ENCODE data around the gene MYO5A. TPM values are rescaled to one million over a fixed set of nuclear protein-coding genes. Genes with fewer than 3 reads are reported as not detected.

The MYO5A gene
- polyA plus RNA-seq, 3 donors, result 6.9 to 33.5 (median 16.6) TPM

DNA sequence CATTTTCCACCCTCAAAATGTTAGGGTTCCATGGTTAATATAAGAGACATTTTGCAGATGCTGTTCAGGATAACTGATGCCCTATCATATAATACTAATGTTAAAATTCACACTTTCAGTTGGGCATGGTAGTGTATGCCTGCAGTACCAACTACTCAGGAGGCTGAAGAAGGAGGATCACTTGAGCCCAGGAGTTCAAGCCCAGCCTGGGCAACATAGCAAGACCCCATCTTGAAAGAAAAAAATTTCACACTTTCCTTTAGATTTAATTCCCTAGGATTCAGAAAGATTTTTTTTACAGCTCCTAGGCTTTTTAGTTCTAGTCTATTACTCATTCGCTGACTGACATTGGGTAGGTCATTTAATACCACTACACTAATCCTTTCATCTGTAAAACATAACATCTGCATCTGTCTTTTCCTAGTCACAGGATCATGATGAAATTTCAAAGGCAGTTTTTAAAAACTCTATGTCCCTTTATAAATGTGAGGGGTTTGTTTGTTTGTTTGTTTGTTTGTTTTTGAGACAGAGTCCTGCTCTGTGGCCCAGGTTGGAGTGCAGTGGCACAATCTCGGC is 103.7 kb downstream of the MYO5A start:
- WGBS (ENCODE audit: insufficient coverage), result 100% methylated on average over 1 of the region's 2 CpGs
- no peaks in the 10 kb centered on the region for H3K4me1 Mint-ChIP-seq
- no peak for DNase-seq
- Histone ChIP-seq H3K36me3 (replicated peaks in 1 of 2; ENCODE audit: control insufficient read depth in 1 of 2, insufficient read depth in 2 of 2, low read length in 2 of 2) (peaks cover 42 to 82% of the 10 kb centered on the region in 2 donors), H3K4me1 (ENCODE audit: control insufficient read depth in 1 of 2, insufficient read depth in 2 of 2, low read length in 2 of 2) (no peaks in the 10 kb centered on the region), H3K9me3 (replicated peaks in 1 of 2; ENCODE audit: control insufficient read depth in 1 of 2, insufficient read depth in 1 of 2, low read length in 2 of 2) (no peaks in the 10 kb centered on the region), H4K20me1 (ENCODE audit: insufficient read depth, low read length) (peaks cover 13% of the 10 kb centered on the region), H3K4me2 (replicated peaks; ENCODE audit: extremely low read depth, low read length, poor library complexity, severe bottlenecking) (no peak overlapping the region), H3K27ac (ENCODE audit: low read depth in 1 of 2, low read length in 2 of 2) (no peak overlapping the region), H2AFZ (ENCODE audit: insufficient read depth, low read depth, low read length, poor library complexity, severe bottlenecking) (no peak overlapping the region), H3K9ac (ENCODE audit: insufficient read depth, low read length, poor library complexity, severe bottlenecking) (no peak overlapping the region), H3K4me3 (replicated peaks in 1 of 3; ENCODE audit: low read depth in 2 of 3, low read length in 3 of 3) (no peak overlapping the region), H3K79me2 (ENCODE audit: insufficient read depth, low read length) (peaks cover under 1% of the 10 kb centered on the region), H3K27me3 (ENCODE audit: control insufficient read depth in 2 of 2, insufficient read depth in 2 of 2, low read length in 2 of 2) (no peaks in the 10 kb centered on the region)
- intact Hi-C loops (cut with micrococcal nuclease), result no loop called here
- H3K27ac Mint-ChIP-seq, result no peak overlapping the region
- no peaks in the 10 kb centered on the region for H3K27me3 Mint-ChIP-seq (ENCODE audit: low read depth in 3 of 3)
- H3K4me3 Mint-ChIP-seq, result no peak overlapping the region
- H3K36me3 Mint-ChIP-seq, result peaks cover 69 to 77% of the 10 kb centered on the region in 2 donors
- no peak for TF ChIP-seq CTCF (IDR thresholded peaks at IDR 0.05)
- no peaks in the 10 kb centered on the region for H3K9me3 Mint-ChIP-seq

DNA sequence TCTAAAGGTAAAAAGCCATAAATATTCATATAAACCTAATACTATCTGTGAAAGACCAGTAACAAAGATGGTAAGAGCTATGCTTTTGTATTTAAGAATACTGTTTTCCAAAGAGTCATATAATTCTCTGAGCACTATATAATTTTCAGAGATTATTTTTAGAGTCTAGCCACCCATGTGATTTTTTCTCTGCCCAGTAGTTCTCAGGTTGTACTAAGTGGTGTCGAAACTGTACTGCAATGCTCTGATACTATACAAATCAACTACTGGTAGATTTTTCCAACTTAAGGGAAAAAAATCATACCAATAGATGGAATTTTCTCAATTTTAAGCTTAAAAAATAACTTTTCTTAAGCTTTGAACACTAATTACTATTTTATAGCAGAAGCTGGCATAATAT is 104.8 kb downstream of the MYO5A start:
- DNase-seq, result no peak
- peaks cover under 1% of the 10 kb centered on the region for H3K4me1 Mint-ChIP-seq
- no peak overlapping the region for H3K4me3 ChIP-seq (replicated peaks in 1 of 3; ENCODE audit: low read depth in 2 of 3, low read length in 3 of 3)
- intact Hi-C loops (cut with micrococcal nuclease), result no loop called here
- no peak overlapping the region for H3K4me3 Mint-ChIP-seq
- H3K36me3 Mint-ChIP-seq, result peaks cover 61 to 71% of the 10 kb centered on the region in 2 donors
- no peaks in the 10 kb centered on the region for H3K79me2 ChIP-seq (ENCODE audit: insufficient read depth, low read length)
- H3K4me2 ChIP-seq (replicated peaks; ENCODE audit: extremely low read depth, low read length, poor library complexity, severe bottlenecking), result no peak overlapping the region
- no peaks in the 10 kb centered on the region for H3K27me3 ChIP-seq (ENCODE audit: control insufficient read depth in 2 of 2, insufficient read depth in 2 of 2, low read length in 2 of 2)
- no peak overlapping the region for H3K27ac ChIP-seq (ENCODE audit: low read depth in 1 of 2, low read length in 2 of 2)
- H3K4me1 ChIP-seq (ENCODE audit: control insufficient read depth in 1 of 2, insufficient read depth in 2 of 2, low read length in 2 of 2), result no peaks in the 10 kb centered on the region
- no peak for TF ChIP-seq CTCF (IDR thresholded peaks at IDR 0.05)
- no peak overlapping the region for H3K27ac Mint-ChIP-seq
- peaks cover 13% of the 10 kb centered on the region for H4K20me1 ChIP-seq (ENCODE audit: insufficient read depth, low read length)
- WGBS (ENCODE audit: insufficient coverage), result no CpG with 5 or more reads among the region's 1 CpG
- H3K9ac ChIP-seq (ENCODE audit: insufficient read depth, low read length, poor library complexity, severe bottlenecking), result no peak overlapping the region
- H3K27me3 Mint-ChIP-seq (ENCODE audit: low read depth in 3 of 3), result no peaks in the 10 kb centered on the region
- H3K9me3 ChIP-seq (replicated peaks in 1 of 2; ENCODE audit: control insufficient read depth in 1 of 2, insufficient read depth in 1 of 2, low read length in 2 of 2), result no peaks in the 10 kb centered on the region
- H2AFZ ChIP-seq (ENCODE audit: insufficient read depth, low read depth, low read length, poor library complexity, severe bottlenecking), result no peak overlapping the region
- no peaks in the 10 kb centered on the region for H3K9me3 Mint-ChIP-seq
- peaks cover 39 to 79% of the 10 kb centered on the region in 2 donors for H3K36me3 ChIP-seq (replicated peaks in 1 of 2; ENCODE audit: control insufficient read depth in 1 of 2, insufficient read depth in 2 of 2, low read length in 2 of 2)
